Ascending aorta (tissue), 2 donors: Measurements from ENCODE around the gene CA10. TPM values are rescaled to one million over a fixed set of nuclear protein-coding genes. Genes with fewer than 3 reads are reported as not detected.

Experiments used
- DNase-seq, 2 donors: peaks; one replicate each; pipeline ENCODE4 v3.0.0-alpha.2; 2019; ENCODE audit warnings: low spot score in 2 of 2
- H3K27ac ChIP-seq, 2 donors: fragments of 200-600 bp; sonication (generic); one replicate each; pipeline ENCODE4 v1.5.1; 2016 to 2017; ENCODE audit warnings: mild to moderate bottlenecking in 1 of 2
- H3K27me3 ChIP-seq: fragments of 200-600 bp; sonication (generic); one replicate; pipeline ENCODE4 v1.5.1; 2017
- H3K36me3 ChIP-seq, 2 donors: fragments of 200-600 bp; sonication (generic); one replicate each; pipeline ENCODE4 v1.5.1; 2016
- H3K4me1 ChIP-seq, 2 donors: fragments of 200-600 bp; sonication (generic); one replicate each; pipeline ENCODE4 v1.5.1; 2016 to 2017; ENCODE audit warnings: mild to moderate bottlenecking in 1 of 2
- H3K4me3 ChIP-seq, 2 donors: fragments of 200-600 bp; sonication (generic); one replicate each; pipeline ENCODE4 v1.5.1; 2016 to 2017; ENCODE audit warnings: mild to moderate bottlenecking in 1 of 2
- H3K9me3 ChIP-seq, 2 donors: fragments of 200-600 bp; sonication (generic); one replicate each; pipeline ENCODE4 v1.5.1; 2016
- CTCF ChIP-seq, 3 experiments: fragments of 200-600 bp in 2 of 3; fragments of 450-650 bp in 1 of 3; sonication (generic) in 2 of 3; IDR thresholded peaks; one replicate each; pipeline ENCODE4 v1.5.1; 2016 to 2019; ENCODE audit warnings: antibody characterized with exemption in 3 of 3, mild to moderate bottlenecking in 1 of 3, moderate library complexity in 1 of 3
- intact Hi-C: fragments of 100-400 bp; cut with DNase I; formaldehyde crosslinking; loops from one replicate; pipeline ENCODE4 v1.15.1; 2023
- total RNA-seq: library from RNA; depleted of rRNA; stranded (reverse); fragments of >200 nt; gene quantifications from one replicate; pipeline ENCODE4 v1.1.0, GENCODE V29; 2016

Gene CA10
- total RNA-seq, 1 donor from 2014 or later = not detected

GRCh38 chr17:51951741-51952140, 206.8 kb downstream of the CA10 start:
- no peak for TF ChIP-seq CTCF (IDR thresholded peaks at IDR 0.05)
- H3K9me3 ChIP-seq = no peaks in the 10 kb centered on the region
- no peaks in the 10 kb centered on the region for H3K4me1 ChIP-seq
- H3K36me3 ChIP-seq = no peaks in the 10 kb centered on the region
- no peaks in the 10 kb centered on the region for H3K27me3 ChIP-seq
- intact Hi-C loops = no loop called here
- DNase-seq = no peak
- no peak overlapping the region for H3K4me3 ChIP-seq
- no peak overlapping the region for H3K27ac ChIP-seq

- Histone ChIP-seq H3K9me3 (no peaks in the 10 kb centered on the region), H3K27me3 (no peaks in the 10 kb centered on the region), H3K36me3 (no peaks in the 10 kb centered on the region), H3K4me3 (no peak overlapping the region), H3K4me1 (no peaks in the 10 kb centered on the region), H3K27ac (no peak overlapping the region)
- intact Hi-C loops = no loop called here
- no peak for DNase-seq
- TF ChIP-seq CTCF (IDR thresholded peaks at IDR 0.05) = no peak
Measured at GRCh38 chr17:51948128-51948527, 210.4 kb downstream of the CA10 start.

- Histone ChIP-seq H3K9me3 (no peaks in the 10 kb centered on the region), H3K27ac (no peak overlapping the region), H3K4me1 (no peaks in the 10 kb centered on the region), H3K4me3 (no peak overlapping the region), H3K27me3 (no peaks in the 10 kb centered on the region), H3K36me3 (no peaks in the 10 kb centered on the region)
- intact Hi-C loops = no loop called here
- no peak for TF ChIP-seq CTCF (IDR thresholded peaks at IDR 0.05)
- no peak for DNase-seq
Measured at GRCh38 chr17:51947160-51947735, 211.3 kb downstream of the CA10 start.

GRCh38 chr17:51946311-51946710, 212.2 kb downstream of the CA10 start:
- H3K4me3 ChIP-seq = no peak overlapping the region
- TF ChIP-seq CTCF (IDR thresholded peaks at IDR 0.05) = no peak
- no peaks in the 10 kb centered on the region for H3K9me3 ChIP-seq
- no peak for DNase-seq
- H3K36me3 ChIP-seq = no peaks in the 10 kb centered on the region
- H3K27me3 ChIP-seq = no peaks in the 10 kb centered on the region
- H3K27ac ChIP-seq = no peak overlapping the region
- no peaks in the 10 kb centered on the region for H3K4me1 ChIP-seq
- intact Hi-C loops = no loop called here

- TF ChIP-seq CTCF (IDR thresholded peaks at IDR 0.05) = no peak
Measured at GRCh38 chr17:51941272-51941671, 217.2 kb downstream of the CA10 start.

GRCh38 chr17:51937264-51937663, 221.2 kb downstream of the CA10 start:
- Histone ChIP-seq H3K9me3 (no peaks in the 10 kb centered on the region), H3K27me3 (no peaks in the 10 kb centered on the region), H3K36me3 (no peaks in the 10 kb centered on the region), H3K4me3 (no peak overlapping the region), H3K4me1 (no peaks in the 10 kb centered on the region), H3K27ac (no peak overlapping the region)
- no peak for TF ChIP-seq CTCF (IDR thresholded peaks at IDR 0.05)
- intact Hi-C loops = no loop called here
- DNase-seq = no peak

More at GRCh38 chr17:51941272-51941671, 217.2 kb downstream of the CA10 start:
- H3K36me3 ChIP-seq = no peaks in the 10 kb centered on the region
- H3K27me3 ChIP-seq = no peaks in the 10 kb centered on the region
- intact Hi-C loops = no loop called here
- H3K4me3 ChIP-seq = no peak overlapping the region
- H3K27ac ChIP-seq = no peak overlapping the region
- DNase-seq = no peak
- H3K4me1 ChIP-seq = no peaks in the 10 kb centered on the region
- no peaks in the 10 kb centered on the region for H3K9me3 ChIP-seq
